Renal pelvis (tissue), 4 donors: Measurements from ENCODE around the gene SSPN. TPM values are rescaled to one million over a fixed set of nuclear protein-coding genes. Genes with fewer than 3 reads are reported as not detected.

Experiments
- DNase-seq: peaks from one replicate; pipeline ENCODE4 v3.0.0-alpha.2; 2013
- polyA plus RNA-seq, 3 donors: library from polyadenylated mRNA; unstranded; fragments of 120-200 nt; gene quantifications; one replicate each; pipeline ENCODE4 v1.2.1, GENCODE V29; 2013; ENCODE audit not compliant: insufficient read length in 3 of 3

Gene SSPN
- polyA plus RNA-seq, 3 donors = 13.4 to 18.0 (median 14.3) TPM

DNA sequence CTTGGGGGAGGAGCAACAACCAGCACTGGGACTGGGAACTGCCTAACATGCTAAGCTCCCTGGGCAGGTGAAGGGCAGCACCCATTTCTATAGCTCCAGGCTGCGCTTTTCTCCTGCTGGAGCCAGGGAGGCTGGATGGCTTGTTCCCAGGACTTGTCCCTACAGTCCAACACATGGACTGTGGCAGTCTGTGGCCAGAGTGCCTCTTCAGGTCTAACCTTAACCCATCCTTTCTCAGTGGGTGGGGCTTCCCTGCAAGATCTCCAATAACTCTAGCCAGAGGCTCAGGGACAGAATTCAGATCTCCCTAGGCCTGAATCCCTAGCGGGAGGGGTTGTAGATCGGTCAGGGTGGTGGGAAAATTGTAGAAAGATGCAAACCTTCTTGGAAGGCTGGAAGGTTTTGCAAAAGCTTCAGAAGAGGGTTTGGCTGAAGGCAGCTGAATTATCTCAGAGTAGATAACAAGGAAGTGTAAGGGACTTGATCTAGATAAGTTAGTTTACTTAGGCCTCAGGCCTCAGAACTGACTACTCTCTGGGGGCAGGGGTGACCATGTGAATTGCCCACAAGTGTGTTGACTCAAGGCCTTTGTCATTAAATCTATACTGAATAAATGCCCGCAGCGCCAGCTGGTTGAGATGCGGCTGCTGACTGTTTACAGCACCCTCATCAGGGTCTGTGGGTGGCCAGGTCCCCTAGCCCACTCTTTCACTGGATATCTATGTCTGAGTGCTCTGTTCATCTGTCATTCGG is 60.7 kb downstream of the SSPN start:
- no peak for DNase-seq

DNA sequence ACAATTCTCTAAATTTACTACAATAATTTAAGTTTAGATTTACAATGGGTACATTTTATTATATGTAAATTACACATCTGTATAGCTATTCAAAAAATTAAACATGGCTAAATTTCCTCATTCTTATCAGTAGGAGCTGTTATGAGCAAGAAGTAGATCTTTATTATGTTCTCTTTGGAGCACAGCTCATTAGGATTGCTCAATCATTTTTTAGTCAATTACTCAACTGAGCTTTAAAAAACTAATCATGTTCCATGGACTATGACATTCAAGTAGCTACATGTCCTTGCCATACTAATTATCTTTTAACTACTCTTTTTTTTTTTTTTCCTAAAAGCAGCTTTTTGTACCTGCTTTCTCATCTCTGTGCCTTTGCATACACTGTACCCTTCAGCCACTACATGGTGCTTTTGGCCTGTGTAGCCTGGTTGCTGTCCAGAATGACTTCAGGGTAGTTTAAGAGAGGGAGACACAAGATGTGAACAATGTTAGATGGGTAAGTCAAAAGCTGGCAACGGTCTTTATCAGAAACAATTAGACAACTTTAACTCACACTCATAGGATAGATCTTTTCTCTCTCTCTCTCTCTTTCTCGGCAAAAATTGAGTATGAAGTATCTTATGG is 69.0 kb downstream of the SSPN start:
- no peak for DNase-seq

DNA sequence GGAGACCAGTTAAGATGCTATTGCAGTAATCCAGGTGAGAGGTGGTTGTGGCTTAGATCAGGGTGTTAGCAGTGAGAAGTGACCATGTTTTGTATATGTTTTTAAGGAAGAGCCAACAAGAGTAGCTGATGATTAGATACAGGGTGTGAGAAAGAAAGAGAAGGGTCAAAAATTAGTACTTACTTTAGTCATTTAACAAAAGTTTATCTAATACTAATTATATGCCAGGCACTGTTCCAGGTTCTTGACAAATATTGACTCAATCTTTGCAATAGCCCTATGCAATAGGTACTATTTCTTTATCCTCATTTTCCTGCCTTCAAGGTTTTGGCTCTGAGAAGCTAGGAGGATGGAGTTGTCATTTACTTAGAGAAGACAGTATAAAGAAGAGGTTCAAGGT is 70.2 kb downstream of the SSPN start:
- DNase-seq = no peak

DNA sequence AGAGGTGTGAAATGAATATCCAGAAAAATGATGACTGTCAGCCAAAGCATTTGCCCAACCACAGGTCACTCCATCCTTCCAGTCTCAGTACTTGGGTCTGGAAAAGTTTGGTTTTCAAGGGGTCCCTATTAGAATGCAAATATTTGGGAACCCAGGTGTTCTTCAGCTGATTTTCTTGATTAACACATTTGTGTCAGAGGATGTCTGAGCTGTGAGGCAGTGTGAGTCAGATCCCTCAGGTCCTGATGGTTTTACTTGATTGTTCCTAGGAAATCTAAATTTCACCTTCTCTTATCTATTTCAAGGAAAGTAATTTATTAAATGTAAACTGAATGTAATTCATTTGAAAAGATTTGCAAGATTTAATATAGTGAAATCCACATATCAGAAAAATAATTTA is 71.5 kb downstream of the SSPN start:
- DNase-seq = no peak

DNA sequence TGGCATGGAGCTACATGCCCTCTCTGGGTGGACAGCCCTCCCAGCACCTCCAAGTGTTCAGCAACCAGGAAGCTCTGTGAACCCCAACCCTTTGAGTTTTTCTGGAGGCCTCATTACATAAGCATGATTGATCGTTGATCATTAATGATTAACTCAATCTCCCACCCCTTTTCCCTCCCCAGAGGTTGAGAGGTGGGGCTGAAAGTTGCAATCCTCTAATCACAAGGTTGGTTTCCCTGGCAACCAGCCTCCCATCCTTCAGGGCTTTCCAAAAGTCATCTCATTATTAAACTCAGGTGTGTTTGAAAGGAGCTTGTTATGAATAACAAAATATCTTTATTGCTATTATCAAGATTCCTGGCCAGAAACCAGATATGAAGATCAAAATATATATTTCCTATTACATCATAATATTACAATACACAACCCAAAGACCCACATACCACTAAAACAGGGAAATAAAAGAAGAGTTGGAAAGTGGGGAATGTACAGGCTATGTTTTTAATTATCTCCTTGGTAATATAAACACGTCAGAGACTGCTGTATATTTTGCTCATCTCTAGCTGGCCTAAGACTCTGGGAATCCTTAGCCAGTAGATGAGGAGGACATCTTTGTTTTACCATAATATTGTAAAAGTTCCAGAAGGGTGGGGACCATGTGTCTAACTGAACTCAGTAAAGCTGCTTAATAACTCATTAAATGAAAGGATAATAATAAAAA is 73.6 kb downstream of the SSPN start:
- no peak for DNase-seq

DNA sequence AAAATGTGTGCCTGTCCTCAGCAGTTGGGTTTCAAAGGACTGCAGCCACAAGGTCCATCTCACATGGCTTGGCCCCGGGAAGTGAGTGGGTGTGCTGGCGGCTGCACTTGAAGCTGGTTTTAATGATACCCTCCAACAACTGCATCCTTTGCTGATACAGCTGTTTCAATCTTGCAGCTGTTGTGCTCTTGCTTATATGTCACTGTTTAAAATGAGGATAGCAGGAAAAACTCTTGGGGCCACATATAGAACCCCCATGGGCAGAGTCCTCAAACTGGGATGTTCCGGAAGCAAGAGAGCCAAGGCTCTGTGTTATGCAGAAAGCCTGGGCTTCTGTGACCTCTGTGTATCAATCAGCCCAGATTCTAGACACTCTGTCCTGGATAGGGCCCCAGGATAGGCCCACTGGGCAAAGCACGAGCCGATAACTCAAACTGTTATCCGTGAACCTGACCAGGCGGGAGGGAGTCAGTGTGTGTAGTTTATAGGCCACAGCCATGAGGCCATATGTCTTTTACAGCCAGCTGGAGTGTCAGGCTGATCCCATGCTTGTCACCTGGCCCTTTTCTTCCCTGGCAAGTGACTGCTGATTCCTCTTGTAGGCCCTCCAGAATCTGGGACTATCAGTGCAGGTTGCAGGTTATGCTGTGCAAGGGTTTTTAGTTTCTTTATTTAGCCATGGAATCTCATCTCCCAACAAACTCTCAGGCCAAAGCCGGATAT is 74.3 kb downstream of the SSPN start:
- no peak for DNase-seq

DNA sequence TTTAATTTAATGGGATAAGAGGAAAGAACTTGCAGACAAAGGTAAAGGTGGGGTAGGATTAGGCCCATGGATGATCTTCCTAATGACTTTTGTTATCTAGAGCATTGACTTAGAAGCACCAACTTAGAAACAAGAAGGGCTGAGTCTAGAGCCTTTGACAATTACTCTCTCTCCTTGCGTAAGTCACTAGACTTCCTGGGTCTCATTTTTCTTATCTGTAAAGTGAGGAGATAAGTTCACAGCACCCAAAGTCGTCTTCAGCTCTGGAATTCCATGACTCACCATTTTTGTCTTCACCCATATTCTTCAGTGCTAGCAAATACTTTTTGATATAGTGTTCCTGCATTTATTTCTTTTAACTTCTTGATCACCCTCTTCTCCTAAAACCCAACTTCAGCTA is 75.7 kb downstream of the SSPN start:
- no peak for DNase-seq

DNA sequence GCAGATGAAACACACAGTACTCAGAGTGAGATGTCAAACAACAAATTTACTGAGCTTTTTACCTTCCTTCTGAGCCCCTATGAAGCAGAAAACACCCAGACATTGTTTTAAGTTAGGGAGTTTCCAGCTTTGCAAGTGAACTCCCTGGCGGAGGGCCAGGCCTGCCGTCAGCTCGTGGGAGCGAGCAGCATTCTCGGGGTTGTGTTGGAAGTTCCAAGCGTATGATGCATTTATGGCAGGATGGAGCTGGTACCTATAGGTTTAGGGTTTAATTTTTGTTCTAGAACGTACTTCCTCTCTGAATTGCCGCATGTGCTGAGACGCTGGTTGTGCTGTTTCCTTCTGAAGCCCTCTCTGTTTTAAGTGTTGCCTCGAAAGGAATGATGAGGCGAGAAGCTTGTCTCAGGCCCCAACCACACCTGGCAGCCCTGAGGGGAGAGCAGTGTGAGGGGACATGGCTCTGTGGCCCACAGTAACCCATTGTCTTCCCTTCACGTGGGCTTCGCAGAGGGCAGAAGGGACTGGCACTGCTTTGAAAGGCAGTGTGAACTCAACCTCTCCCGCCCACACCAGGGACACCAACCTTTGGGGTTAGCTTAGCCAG is 76.6 kb downstream of the SSPN start:
- peak; percentile 63 for DNase-seq

DNA sequence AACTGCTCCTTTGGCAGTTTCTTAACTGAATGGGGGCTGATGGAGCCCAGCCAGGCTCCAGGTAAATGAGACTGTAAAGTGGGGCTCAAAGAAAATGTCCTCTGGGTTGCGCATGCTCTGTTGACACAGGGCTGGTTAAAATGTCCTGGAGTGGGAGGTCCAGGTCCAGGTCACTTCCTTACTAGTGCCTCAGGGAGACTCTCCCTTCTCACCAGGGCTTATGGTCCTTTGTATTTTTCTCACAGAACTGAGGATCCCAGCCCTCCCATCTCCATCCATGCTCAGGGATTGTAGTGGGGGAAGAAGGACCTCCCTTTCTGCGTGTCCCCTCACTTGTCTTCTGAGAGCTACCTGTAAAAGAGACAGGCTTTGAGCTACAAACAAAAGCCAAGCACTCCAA is 77.5 kb downstream of the SSPN start:
- DNase-seq = no peak

DNA sequence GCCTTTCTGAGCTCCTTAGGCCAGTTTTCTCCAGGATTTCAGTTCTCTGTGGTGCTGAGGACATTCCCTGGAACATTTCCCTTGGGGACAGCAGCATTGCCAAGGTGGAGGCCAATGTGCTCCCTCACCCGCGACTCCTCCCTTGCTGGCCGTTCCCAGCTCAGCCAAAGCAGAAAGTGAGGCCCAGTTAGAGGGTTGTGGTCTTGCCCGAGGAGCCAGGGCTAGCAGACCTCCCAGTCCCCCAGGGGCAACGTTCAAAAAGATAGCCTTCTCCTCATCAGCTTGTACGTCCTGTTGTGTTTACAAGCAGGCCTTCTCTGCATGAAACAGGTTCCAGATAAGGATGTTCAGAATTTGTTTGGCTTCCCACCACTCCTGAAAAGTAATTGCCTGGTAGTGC is 78.4 kb downstream of the SSPN start:
- DNase-seq = no peak

DNA sequence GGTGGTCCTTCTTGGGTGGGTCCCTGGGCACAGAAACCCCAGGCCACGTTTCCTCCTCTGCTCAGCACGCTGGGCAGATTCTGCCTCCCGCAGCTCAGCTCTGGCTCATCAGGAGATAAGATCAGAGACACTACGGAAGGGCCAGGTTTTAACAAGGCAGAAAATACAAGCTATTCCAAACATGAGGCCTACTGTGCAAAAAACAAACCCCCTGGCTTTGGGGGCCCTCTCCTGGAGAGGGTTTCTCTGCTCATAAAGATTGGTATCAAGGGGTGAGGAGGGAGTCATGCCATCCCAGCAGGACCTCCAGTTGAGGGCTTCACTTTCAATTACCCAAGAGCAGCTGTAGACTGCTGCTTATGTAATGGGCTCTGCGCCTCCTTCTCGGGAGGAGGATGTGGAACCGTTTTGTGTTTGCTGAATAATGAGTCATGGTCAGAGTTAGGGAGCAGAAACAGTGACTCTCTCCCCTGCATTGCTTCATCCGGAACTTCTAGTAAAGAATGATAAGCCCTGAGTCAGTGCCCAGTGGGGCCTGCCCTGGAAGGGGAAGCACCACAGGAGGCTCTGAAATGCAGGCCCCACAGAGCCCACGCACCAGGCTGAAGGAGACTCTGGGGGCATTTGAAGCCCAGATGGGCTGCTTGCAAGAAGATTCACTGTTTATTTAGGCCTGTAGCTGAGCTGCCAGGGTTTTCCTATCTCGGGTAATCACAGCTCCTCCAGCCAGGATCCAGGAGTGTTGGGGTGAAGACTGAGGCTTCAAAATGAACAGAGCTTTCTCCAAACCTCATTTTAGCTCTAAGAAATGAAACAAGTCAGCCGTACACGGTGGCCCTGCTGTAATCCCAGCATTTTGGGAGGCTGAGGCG is 79.3 kb downstream of the SSPN start:
- peak; percentile 34 for DNase-seq

DNA sequence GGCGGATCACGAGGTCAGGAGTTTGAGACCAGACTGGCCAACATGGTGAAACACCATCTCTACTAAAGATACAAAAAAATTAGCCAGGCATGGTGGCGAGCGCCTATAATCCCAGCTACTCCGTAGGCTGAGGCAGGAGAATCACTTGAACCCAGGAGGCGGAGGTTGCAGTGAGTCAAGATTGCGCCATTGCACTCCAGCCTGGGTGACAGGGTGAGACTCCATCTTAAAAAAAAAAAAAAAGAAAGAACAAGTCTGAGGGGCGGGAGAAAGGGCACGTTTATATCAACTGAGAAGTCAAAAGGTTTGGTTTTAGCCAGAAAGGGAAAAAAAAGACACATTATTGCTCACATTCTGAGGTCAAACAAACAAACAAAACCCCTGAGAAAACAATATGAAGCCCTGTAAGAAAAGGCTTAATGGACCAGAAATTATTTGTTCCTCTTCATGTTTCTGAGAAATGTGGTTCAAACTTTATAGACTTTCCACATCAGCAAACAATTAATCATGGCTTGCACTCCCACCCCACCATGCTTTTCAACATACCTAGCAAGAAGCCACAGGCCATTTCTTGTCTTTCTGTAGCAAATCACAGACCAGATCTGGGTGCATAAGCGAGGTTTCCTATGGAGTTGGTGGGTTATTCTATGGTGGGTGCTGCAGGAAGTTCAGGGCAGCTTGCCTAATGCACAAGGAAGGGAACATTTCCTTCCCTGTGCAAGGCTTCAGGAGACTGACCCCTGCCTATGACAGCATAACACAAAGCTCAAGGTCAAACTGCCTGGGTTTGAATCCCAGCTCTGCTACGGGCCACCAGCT is 80.1 kb downstream of the SSPN start:
- peak; percentile 22 for DNase-seq

DNA sequence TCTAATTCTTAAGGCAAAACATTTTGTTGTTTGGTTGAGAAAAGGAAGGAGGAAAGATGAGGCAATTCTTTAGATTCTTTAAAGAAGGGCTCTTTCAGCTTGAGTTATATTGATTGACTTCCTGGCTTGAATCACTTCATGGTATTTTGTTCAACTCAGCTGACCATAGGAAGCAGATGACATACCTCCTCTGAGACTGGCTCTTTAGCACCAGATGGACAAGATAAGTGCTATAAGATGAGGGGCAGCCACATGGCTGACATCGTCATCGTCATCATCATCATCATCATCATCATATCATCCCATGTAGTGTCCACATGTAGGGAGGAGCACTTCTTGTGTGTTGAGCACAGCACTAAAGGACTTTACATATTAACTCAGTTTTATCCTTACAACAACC is 81.3 kb downstream of the SSPN start:
- DNase-seq = no peak

DNA sequence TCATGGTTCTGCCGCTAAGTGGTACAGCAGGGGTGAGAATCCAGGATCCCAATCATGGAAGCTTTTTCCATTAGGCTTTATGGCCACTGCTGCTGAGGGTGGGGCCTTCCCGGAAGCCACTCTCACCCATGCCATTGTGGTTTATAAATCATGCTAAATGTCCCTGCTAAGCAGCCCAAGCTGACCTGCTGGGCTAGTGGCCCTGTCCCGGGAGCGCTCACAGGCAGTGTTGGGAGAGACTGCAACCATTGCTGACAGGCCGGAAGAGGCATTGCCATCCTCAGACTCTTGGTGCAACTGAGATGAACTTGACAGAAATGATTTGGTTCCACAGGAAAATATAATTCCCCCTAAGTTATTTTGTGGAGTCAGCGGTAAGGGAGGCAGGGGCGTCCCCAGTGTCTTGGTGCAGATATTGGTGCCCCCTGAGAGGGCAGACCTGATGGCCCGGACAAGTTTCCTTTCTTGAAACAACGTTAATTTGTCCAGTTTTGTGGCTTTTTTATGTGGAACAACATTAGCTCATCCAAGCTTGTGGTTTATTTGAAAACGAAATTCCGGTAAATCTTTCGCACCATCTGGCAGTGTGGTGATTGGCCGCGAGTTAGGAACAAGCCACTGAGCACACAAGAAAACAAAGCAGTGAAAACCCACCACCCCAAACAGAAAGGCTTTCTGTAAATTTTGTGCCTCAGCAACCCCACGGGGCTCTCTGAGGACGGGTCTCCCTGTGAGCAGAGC is 82.3 kb downstream of the SSPN start:
- DNase-seq = no peak

DNA sequence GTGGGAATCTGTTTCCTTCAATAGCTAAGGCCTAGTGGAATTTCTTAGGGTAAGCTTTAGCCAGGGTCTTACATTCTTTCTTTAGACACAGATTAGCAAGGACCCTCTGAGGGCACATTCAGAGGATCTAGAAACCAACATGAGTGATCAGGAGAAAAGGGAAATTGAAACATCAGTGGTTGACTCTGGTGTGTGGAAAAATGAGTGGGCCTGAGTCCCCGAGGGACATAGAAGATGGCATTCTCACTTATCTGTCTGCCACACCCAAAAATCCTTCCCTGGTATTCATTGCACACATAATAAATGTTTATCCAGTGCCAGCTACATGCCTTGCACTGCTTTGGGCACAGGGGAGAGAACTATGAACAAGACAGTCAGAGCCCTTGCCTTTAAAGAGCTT is 82.9 kb downstream of the SSPN start:
- no peak for DNase-seq

DNA sequence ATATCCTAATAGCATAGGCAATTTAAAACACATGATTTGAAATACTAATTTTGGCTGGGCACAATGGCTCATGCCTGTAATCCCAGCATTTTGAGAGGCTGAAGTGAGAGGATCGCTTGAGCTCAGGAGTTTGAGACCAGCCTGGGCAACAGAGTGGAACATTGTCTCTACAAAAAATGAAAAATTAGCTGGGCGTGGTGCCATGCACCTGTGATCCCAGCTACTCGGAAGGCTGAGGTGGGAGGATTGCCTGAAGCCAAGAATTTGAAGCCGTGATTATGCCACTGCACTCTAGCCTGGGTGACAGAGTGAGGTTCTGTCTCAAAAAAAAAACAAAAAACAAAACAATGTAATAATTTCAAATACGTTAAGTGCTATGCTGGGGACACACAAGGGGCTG is 83.3 kb downstream of the SSPN start:
- no peak for DNase-seq

DNA sequence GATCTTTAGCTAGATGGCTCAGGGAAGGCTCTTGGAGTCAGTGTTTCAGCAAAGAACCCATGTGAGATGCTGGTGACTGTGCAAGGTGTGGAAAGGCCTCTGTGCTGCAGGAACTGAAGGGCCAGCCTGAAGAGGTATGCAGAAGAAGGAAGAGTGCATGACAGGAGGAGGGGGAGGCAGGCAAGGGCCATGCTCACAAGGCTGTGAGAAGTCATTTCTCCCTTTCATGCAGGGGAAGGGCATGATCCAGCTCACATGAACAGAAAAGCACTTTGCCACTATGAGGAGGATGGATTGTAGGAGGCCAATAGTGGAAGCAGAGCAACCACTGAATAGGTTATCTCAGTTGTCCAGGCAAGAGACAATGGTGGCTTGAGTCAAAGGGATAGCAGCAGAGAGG is 83.7 kb downstream of the SSPN start:
- DNase-seq = no peak

DNA sequence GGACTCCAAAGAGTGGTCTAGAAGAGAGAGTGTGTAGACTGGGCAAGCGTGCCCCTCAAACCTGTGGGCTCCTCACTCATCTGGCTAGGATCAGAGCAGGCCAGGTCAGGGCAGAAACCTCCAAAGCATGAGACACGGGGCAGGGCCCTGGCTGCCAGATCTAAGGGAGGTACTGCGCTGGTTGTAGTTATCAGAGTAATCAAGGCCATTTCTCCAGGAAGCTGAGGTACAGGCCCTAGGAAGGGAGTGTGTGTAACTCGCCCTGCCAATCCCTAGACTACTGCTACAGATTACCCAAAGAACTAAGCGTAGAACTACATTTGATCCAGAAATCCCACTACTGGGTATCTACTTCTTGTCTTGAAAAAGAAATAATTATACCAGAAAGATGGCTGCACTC is 84.5 kb downstream of the SSPN start:
- DNase-seq = no peak

DNA sequence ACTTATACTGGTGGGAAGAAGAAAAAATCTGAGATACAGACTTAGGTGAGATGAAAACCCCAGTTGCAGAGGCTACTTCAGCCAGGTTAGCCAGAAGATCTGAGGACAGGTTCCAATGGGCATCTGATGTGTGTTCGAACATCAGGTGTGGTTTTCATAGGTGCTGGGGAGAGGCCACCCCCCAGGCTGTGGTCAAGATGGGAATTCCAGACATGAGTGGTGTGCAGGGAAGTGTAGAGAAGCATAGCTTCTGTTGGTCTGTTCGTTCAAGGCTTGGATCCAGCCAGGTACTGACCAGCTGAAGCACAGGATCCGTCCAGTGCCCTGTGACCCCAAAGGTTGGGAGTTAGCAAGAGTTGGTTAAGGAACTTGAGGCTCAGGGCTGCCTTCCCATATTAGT is 85.5 kb downstream of the SSPN start:
- DNase-seq = no peak

DNA sequence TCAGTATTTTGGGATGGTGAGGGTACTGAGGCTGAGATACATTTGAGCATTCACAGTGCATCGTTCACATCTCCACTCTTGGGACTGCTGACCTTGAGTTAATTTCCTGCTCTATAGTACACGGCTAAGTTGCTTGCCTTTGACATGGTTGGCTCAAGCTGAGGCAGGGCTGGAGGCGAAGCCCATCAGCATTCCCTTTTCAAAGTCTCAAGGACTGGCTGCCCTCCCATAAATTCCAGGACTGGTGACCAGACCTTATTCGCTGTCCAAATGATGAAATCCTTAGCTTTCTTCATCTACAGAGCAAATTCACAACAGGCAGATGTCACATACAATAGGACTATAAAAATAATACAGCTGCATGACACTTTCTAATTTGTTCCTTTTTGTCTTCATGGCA is 85.9 kb downstream of the SSPN start:
- DNase-seq = no peak
